Neural cell (in vitro differentiated cells): Measurements from ENCODE around the gene SURF1. TPM values are rescaled to one million over a fixed set of nuclear protein-coding genes. Genes with fewer than 3 reads are reported as not detected.

Source experiments
- H2AFZ ChIP-seq: fragments of 200-600, 300-800 bp; sonication (generic), shearing (Covaris generic); 2 replicates; pipeline ENCODE4 v1.6.0; 2014; ENCODE audit warnings: low read depth, mild to moderate bottlenecking, antibody characterized with exemption, low read length, moderate library complexity
- H3F3A ChIP-seq: fragments of 200-600 bp; shearing (Covaris generic); 2 replicates; pipeline ENCODE4 v1.6.1; 2016; ENCODE audit warnings: mild to moderate bottlenecking, moderate library complexity, mixed read lengths, antibody characterized with exemption, low read length; ENCODE audit not compliant: insufficient read depth, poor library complexity, severe bottlenecking
- H3K27ac ChIP-seq: fragments of 200-600, 300-800 bp; sonication (generic), shearing (Covaris generic); 2 replicates; pipeline ENCODE4 v1.5.1; 2014; ENCODE audit warnings: mild to moderate bottlenecking, low read length, moderate library complexity
- H3K27me3 ChIP-seq: fragments of 300-800, 200-600 bp; sonication (generic), shearing (Covaris generic); 2 replicates; pipeline ENCODE4 v1.6.0; 2014; ENCODE audit warnings: mild to moderate bottlenecking, low read depth, low read length, moderate library complexity; ENCODE audit not compliant: insufficient read depth
- H3K36me3 ChIP-seq: fragments of 300-800, 200-600 bp; sonication (generic), shearing (Covaris generic); 2 replicates; pipeline ENCODE4 v1.5.1; 2014; ENCODE audit warnings: mild to moderate bottlenecking, antibody characterized with exemption, low read length, moderate library complexity; ENCODE audit not compliant: insufficient read depth
- H3K4me2 ChIP-seq: fragments of 300-800, 200-600 bp; sonication (generic), shearing (Covaris generic); 2 replicates; pipeline ENCODE4 v1.6.0; 2014; ENCODE audit warnings: mild to moderate bottlenecking, low read length
- H3K4me3 ChIP-seq: fragments of 300-800, 200-600 bp; sonication (generic), shearing (Covaris generic); 2 replicates; pipeline ENCODE4 v1.5.1; 2014; ENCODE audit warnings: mild to moderate bottlenecking, low read length, moderate library complexity
- H3K79me2 ChIP-seq: fragments of 200-600 bp; shearing (Covaris generic); replicated peaks from 2 replicates; pipeline ENCODE4 v1.6.0; 2014; ENCODE audit warnings: mild to moderate bottlenecking, low read length, moderate library complexity; ENCODE audit not compliant: insufficient read depth
- H3K9ac ChIP-seq: fragments of 300-800, 200-600 bp; sonication (generic), shearing (Covaris generic); 2 replicates; pipeline ENCODE4 v1.6.1; 2016; ENCODE audit warnings: mild to moderate bottlenecking, low read length, mixed read lengths
- H3K9me2 ChIP-seq: fragments of 200-600 bp; shearing (Covaris generic); 2 replicates; pipeline ENCODE4 v1.6.1; 2016; ENCODE audit warnings: mild to moderate bottlenecking, low read length, mixed read lengths; ENCODE audit not compliant: insufficient read depth
- H3K9me3 ChIP-seq: fragments of 200-600, 300-800 bp; sonication (generic), shearing (Covaris generic); 2 replicates; pipeline ENCODE4 v1.6.1; 2016; ENCODE audit warnings: mild to moderate bottlenecking, mixed run types, low read length, moderate library complexity, mixed read lengths
- H4K20me1 ChIP-seq: fragments of 200-600 bp; shearing (Covaris generic); 2 replicates; pipeline ENCODE4 v1.6.1; 2016; ENCODE audit warnings: mild to moderate bottlenecking, mixed run types; ENCODE audit not compliant: insufficient read depth
- EP300 ChIP-seq: fragments of 450-650 bp; conservative IDR thresholded peaks from 2 replicates; pipeline ENCODE4 v1.6.1; 2014; ENCODE audit warnings: antibody characterized with exemption, mild to moderate bottlenecking, moderate library complexity; ENCODE audit not compliant: poor library complexity, severe bottlenecking
- EZH2 ChIP-seq: fragments of 200-600, 300-800 bp; shearing (Covaris generic), sonication (generic); IDR thresholded peaks from 2 replicates; pipeline ENCODE4 v1.6.1; 2014; ENCODE audit warnings: antibody characterized with exemption, low read length, borderline replicate concordance, mild to moderate bottlenecking; ENCODE audit not compliant: insufficient read depth, poor library complexity, severe bottlenecking
- MXI1 ChIP-seq: fragments of 450-650 bp; conservative IDR thresholded peaks from 2 replicates; pipeline ENCODE4 v1.6.1; 2014; ENCODE audit warnings: antibody characterized with exemption, mild to moderate bottlenecking; ENCODE audit not compliant: poor library complexity, severe bottlenecking
- POLR2AphosphoS5 ChIP-seq: IDR thresholded peaks from 2 replicates; pipeline ENCODE4 v1.6.1; 2012
- RAD21 ChIP-seq: fragments of 450-650 bp; conservative IDR thresholded peaks from 2 replicates; pipeline ENCODE4 v1.6.1; 2014; ENCODE audit warnings: antibody characterized with exemption, mild to moderate bottlenecking, moderate library complexity
- SMC3 ChIP-seq: fragments of 450-650 bp; conservative IDR thresholded peaks from 2 replicates; pipeline ENCODE4 v1.6.1; 2014; ENCODE audit warnings: antibody characterized with exemption, mild to moderate bottlenecking, moderate library complexity; ENCODE audit not compliant: poor library complexity
- TAF1 ChIP-seq: IDR thresholded peaks from 2 replicates; pipeline ENCODE4 v1.6.1; 2012; ENCODE audit warnings: low read depth
- polyA plus RNA-seq: library from polyadenylated mRNA; depleted of rRNA; stranded (reverse); fragments of >200 nt; gene quantifications from 2 replicates; pipeline ENCODE4 v1.2.3, GENCODE V29; 2014
- TF ChIP-seq, protein P1 (sequence below): fragments of 450-650 bp; IDR thresholded peaks from 2 replicates; pipeline ENCODE4 v1.5.1; 2014; ENCODE audit warnings: antibody characterized with exemption, mild to moderate bottlenecking, moderate library complexity; ENCODE audit not compliant: poor library complexity, severe bottlenecking
- TF ChIP-seq, protein P2 (sequence below): IDR thresholded peaks from 2 replicates; pipeline ENCODE4 v1.6.1; 2012; ENCODE audit warnings: borderline replicate concordance

Gene SURF1
- polyA plus RNA-seq, 1 donor from 2014 or later: 32.3 TPM

DNA sequence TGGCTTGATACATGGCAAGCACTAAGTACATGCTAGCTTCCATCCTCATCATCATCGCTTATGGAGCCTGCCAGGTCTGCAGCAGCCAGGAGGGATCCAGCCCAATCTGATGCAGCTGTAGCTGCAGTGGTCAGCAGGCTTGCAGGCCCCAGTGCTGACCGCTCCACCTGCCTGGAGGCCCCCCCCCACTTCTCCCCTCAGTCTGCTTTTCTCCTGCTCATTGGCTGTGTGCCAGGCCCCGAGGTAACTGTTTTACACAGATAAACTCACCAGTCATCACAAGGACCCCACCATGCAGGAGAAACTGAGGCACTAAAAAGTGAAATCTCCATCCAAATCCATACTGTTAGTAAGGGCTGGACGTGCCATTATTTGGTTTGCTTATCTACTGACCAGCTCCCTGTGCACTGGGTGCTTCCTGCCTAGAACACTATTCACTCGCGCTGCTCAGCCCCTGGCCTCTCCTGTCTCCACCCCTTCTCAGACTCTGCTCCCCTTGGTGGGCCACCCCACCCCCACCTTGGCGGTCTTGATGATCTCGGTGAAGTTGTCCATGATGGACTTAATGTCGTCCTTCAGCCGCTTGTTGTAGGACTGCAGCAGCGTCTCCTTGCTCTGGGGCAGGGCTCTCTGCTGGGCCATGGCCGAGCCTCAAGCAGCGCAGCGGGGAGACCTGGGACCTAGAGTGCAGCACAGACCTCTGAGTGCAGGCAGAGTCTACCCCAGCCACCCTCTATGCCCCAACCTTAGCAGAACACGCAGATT, 10.1 kb downstream of the SURF1 start:
- peaks cover 25% of the 10 kb centered on the region for H3K79me2 ChIP-seq
- no peaks in the 10 kb centered on the region for H3F3A ChIP-seq
- H3K36me3 ChIP-seq: no peaks in the 10 kb centered on the region
- peak overlapping the region; percentile 80 for H3K4me2 ChIP-seq
- TF ChIP-seq SMC3 (no peak), MXI1 (no peak), POLR2AphosphoS5 (no peak), EZH2 (no peak), EP300 (no peak), TAF1 (no peak), RAD21 (no peak)
- TF ChIP-seq, protein P1, sequence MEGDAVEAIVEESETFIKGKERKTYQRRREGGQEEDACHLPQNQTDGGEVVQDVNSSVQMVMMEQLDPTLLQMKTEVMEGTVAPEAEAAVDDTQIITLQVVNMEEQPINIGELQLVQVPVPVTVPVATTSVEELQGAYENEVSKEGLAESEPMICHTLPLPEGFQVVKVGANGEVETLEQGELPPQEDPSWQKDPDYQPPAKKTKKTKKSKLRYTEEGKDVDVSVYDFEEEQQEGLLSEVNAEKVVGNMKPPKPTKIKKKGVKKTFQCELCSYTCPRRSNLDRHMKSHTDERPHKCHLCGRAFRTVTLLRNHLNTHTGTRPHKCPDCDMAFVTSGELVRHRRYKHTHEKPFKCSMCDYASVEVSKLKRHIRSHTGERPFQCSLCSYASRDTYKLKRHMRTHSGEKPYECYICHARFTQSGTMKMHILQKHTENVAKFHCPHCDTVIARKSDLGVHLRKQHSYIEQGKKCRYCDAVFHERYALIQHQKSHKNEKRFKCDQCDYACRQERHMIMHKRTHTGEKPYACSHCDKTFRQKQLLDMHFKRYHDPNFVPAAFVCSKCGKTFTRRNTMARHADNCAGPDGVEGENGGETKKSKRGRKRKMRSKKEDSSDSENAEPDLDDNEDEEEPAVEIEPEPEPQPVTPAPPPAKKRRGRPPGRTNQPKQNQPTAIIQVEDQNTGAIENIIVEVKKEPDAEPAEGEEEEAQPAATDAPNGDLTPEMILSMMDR: no peak
- TF ChIP-seq, protein P2, sequence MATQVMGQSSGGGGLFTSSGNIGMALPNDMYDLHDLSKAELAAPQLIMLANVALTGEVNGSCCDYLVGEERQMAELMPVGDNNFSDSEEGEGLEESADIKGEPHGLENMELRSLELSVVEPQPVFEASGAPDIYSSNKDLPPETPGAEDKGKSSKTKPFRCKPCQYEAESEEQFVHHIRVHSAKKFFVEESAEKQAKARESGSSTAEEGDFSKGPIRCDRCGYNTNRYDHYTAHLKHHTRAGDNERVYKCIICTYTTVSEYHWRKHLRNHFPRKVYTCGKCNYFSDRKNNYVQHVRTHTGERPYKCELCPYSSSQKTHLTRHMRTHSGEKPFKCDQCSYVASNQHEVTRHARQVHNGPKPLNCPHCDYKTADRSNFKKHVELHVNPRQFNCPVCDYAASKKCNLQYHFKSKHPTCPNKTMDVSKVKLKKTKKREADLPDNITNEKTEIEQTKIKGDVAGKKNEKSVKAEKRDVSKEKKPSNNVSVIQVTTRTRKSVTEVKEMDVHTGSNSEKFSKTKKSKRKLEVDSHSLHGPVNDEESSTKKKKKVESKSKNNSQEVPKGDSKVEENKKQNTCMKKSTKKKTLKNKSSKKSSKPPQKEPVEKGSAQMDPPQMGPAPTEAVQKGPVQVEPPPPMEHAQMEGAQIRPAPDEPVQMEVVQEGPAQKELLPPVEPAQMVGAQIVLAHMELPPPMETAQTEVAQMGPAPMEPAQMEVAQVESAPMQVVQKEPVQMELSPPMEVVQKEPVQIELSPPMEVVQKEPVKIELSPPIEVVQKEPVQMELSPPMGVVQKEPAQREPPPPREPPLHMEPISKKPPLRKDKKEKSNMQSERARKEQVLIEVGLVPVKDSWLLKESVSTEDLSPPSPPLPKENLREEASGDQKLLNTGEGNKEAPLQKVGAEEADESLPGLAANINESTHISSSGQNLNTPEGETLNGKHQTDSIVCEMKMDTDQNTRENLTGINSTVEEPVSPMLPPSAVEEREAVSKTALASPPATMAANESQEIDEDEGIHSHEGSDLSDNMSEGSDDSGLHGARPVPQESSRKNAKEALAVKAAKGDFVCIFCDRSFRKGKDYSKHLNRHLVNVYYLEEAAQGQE: no peak
- H3K27ac ChIP-seq: no peak overlapping the region
- no peaks in the 10 kb centered on the region for H3K9me3 ChIP-seq
- peak overlapping the region; percentile 94 for H3K9ac ChIP-seq
- no peaks in the 10 kb centered on the region for H4K20me1 ChIP-seq
- H2AFZ ChIP-seq: no peak overlapping the region
- H3K27me3 ChIP-seq: no peaks in the 10 kb centered on the region
- H3K9me2 ChIP-seq: no peaks in the 10 kb centered on the region
- peak overlapping the region; percentile 94 for H3K4me3 ChIP-seq

DNA sequence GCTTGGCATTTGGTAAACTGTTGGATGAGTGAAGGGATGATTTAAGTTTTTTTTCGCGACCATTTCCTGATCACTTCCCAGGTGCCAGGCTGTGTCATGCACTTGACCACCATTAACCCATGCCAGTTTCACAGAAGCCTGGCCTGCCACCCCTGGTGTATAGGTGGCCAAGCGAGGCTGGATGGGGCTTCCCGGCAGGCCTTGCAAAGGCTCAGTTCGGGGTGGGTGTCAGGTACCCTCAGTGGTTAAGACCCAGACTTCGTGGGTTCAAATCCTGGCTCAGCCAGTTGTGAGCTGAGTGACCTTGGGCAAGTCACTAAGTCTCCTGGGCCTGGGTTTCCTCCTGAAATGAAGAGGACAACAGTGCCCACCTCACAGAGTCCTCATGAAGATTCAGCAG, 10.7 kb downstream of the SURF1 start:
- Histone ChIP-seq H3F3A (no peaks in the 10 kb centered on the region), H3K79me2 (peaks cover 25% of the 10 kb centered on the region)

More for the DNA sequence above, 10.7 kb downstream of the SURF1 start:
- no peak overlapping the region for H2AFZ ChIP-seq
- H3K9ac ChIP-seq: no peak overlapping the region
- H3K9me2 ChIP-seq: no peaks in the 10 kb centered on the region
- H3K27ac ChIP-seq: no peak overlapping the region
- no peak overlapping the region for H3K4me2 ChIP-seq
- H3K27me3 ChIP-seq: no peaks in the 10 kb centered on the region
- H4K20me1 ChIP-seq: no peaks in the 10 kb centered on the region
- TF ChIP-seq RAD21: no peak
- TF ChIP-seq TAF1: no peak
- no peak for TF ChIP-seq EZH2
- no peak for TF ChIP-seq SMC3
- no peak for TF ChIP-seq MXI1
- no peak for TF ChIP-seq EP300
- no peak for TF ChIP-seq POLR2AphosphoS5
- TF ChIP-seq, protein P2: no peak
- TF ChIP-seq, protein P1: no peak
- no peaks in the 10 kb centered on the region for H3K36me3 ChIP-seq
- H3K9me3 ChIP-seq: no peaks in the 10 kb centered on the region
- H3K4me3 ChIP-seq: no peak overlapping the region
